Hepatocyte (in vitro differentiated cells): ENCODE data around the gene MLPH.

ENCODE experiments used
- CTCF ChIP-seq: fragments of 200-600 bp; sonication (generic); IDR thresholded peaks from 2 replicates; pipeline ENCODE4 v1.5.1; 2016; ENCODE audit warnings: antibody characterized with exemption, mild to moderate bottlenecking; ENCODE audit not compliant: poor library complexity
- EZH2 ChIP-seq: fragments of 200-600 bp; sonication (generic); IDR thresholded peaks from 2 replicates; pipeline ENCODE4 v1.6.1; 2016; ENCODE audit warnings: antibody characterized with exemption, mild to moderate bottlenecking, borderline replicate concordance
- EZH2phosphoT487 ChIP-seq: fragments of 200-600 bp; sonication (generic); IDR thresholded peaks from one replicate; pipeline ENCODE4 v1.6.1; 2018; ENCODE audit warnings: antibody characterized with exemption, mild to moderate bottlenecking, low read depth, moderate library complexity; ENCODE audit not compliant: unreplicated experiment, severe bottlenecking

GRCh38 chr2:237495521-237496117 lies 8.6 kb downstream of the MLPH start:
- TF ChIP-seq CTCF = no peak
- no peak for TF ChIP-seq EZH2
- no peak for TF ChIP-seq EZH2phosphoT487
